GM18499 (cell line): ENCODE data around the gene SAMD5.

Experiments
- ATAC-seq: cut with Tn5 transposase; IDR thresholded peaks from one replicate; pipeline ENCODE4 v1.9.1; 2021; ENCODE audit warnings: moderate number of reproducible peaks; ENCODE audit not compliant: insufficient read depth, unreplicated experiment

SAMD5 gene

GRCh38 chr6:147508042-147508865, at the start of gene SAMD5:
Gene SAMD5, plus strand, starts transcription at chr6:147508690. Its CDS starts 239 bp downstream, at chr6:147508929.
- ATAC-seq, result no peak

GRCh38 chr6:147459780-147460179, 48.7 kb upstream of the SAMD5 start:
- ATAC-seq, result no peak

- ATAC-seq, result no peak
Measured at GRCh38 chr6:147463651-147464050, 44.8 kb upstream of the SAMD5 start.

GRCh38 chr6:147467428-147467827, 41.1 kb upstream of the SAMD5 start:
- no peak for ATAC-seq

GRCh38 chr6:147467886-147468285, 40.6 kb upstream of the SAMD5 start:
- ATAC-seq, result no peak

GRCh38 chr6:147468634-147469033, 39.9 kb upstream of the SAMD5 start:
- ATAC-seq, result no peak

- ATAC-seq, result no peak
Measured at GRCh38 chr6:147479857-147480256, 28.6 kb upstream of the SAMD5 start.

GRCh38 chr6:147486683-147487082, 21.8 kb upstream of the SAMD5 start:
- peak; percentile 65 for ATAC-seq

GRCh38 chr6:147497472-147497871, 11.0 kb upstream of the SAMD5 start:
- ATAC-seq, result no peak

- ATAC-seq, result no peak
Measured at GRCh38 chr6:147503587-147503986, 4.9 kb upstream of the SAMD5 start.

GRCh38 chr6:147504848-147505247, 3.6 kb upstream of the SAMD5 start:
- no peak for ATAC-seq

- no peak for ATAC-seq
Measured at GRCh38 chr6:147506704-147507114, 1.8 kb upstream of the SAMD5 start.

- ATAC-seq, result no peak
Measured at GRCh38 chr6:147507162-147508041, 1.1 kb upstream of the SAMD5 start.

- ATAC-seq, result no peak
Measured at GRCh38 chr6:147508866-147509608, 547 bp downstream of the SAMD5 start.

- ATAC-seq, result no peak
Measured at GRCh38 chr6:147509891-147510290, 1.4 kb downstream of the SAMD5 start.

GRCh38 chr6:147510929-147511590, 2.6 kb downstream of the SAMD5 start:
- no peak for ATAC-seq

- no peak for ATAC-seq
Measured at GRCh38 chr6:147514831-147515230, 6.3 kb downstream of the SAMD5 start.

GRCh38 chr6:147515327-147515726, 6.8 kb downstream of the SAMD5 start:
- ATAC-seq, result no peak

- no peak for ATAC-seq
Measured at GRCh38 chr6:147522597-147522996, 14.1 kb downstream of the SAMD5 start.
